Stimulated activated CD4-positive, alpha-beta T cell treated with anti-CD3 and anti-CD28 coated beads, Interleukin-1b, Interleukin-23, amount 100 ng/mL, for 24 hours (primary cell): ENCODE measurements around the gene MLF2.
"Not testable (repeated sequence)": the region's sequence is repeated elsewhere in the genome, so short reads cannot be mapped to it uniquely, and the experiment has no call there.

Source experiments
- DNase-seq, 4 experiments: peaks; one replicate each; pipeline ENCODE4 v3.0.0-alpha.2; 2020; ENCODE audit warnings: low read depth in 4 of 4, low spot score in 1 of 4

The MLF2 gene

DNA sequence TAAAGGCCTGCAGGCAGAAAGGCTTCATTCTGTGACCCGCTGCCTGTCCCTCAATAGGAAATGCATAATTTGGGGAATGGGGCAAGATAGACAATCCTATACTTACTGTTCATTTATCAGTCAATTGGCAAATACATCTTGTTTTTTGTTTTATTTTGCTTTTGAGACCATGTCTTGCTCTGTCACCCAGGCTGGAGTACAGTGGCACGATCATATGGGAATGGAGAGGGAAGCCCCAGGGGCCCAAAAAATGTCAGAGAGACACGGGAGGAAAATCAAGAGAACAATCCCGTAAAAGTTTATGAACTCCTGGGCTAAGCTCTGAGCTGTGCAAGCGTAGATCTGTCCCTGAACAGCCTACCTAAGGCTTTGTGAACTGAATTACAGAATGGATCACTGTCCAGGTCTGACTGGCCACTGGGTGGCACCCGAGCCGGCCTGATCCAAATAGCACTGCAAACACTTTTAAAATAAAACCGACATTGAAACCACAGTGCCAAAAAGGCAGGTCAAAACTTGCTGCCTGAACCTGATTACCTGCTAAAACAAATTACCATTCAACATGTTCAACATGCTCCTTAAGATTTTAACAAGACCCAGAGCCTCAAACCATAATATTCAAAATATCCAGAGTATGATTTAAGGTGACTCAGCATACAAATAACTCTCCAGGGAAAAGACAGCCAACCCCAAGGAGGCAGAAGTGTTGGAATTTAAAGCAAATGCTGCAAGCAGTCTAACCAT, 17.3 kb downstream of the MLF2 start:
- DNase-seq: no peak

DNA sequence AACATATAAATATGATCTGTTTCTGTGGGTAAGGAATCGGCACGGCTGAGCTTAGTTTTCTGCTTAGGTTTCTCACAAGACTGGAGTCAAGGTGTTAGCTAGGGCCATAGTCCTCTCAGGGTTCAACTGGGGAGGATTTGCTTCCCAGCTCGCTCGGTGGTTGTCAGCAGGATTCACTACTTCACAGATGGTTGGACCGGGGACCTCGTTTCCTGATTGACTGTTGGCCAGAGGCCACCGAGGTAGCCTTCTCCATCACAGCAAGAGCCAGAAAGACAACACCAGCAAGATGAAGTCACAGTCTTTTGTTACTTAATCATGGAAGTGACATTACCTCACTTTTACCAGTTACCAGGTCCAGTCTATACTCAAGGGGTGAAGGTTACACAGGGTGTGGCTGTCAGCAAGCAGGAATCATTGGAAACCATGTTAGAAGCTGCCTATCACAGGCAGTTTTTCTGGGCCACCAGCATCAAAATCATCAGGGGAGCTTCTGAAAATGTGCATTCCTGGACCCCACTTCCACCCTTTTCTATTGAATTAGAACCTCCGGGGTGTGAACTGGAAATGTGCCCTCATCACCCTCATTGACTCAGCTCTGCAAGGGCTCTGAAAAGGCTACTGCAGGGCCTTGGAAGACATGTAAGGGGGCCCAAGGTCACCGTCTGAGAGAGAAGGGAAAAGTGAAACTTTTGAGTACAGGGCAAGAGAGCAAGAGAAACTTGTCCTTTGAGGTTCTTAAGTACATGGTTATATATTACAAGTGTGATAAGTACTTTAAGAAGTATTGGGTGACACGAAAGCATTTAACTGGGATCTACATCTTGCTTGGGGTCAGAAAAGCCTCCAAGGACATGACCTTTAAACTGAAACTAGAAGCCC, 18.2 kb downstream of the MLF2 start:
- no peak for DNase-seq

DNA sequence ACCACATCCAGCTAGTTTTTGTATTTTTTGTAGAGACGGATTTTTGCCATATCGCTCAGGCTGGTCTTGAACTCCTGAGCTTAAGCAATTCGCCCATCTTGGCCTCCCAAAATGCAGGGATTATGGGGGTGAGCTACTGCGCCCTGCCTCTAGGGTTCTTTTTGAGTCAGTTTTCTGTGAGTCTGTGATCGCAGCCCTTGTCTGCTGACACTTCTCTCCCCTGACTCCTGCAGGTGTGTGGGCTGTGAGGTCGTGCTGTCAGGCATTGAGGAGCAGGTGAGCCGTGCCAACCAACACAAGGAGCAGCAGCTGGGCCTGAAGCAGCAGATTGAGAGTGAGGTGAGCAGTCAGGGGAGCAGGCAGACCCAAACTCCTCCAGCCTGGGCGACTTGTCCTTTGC, 22.8 kb downstream of the MLF2 start:
- no peak for DNase-seq

DNA sequence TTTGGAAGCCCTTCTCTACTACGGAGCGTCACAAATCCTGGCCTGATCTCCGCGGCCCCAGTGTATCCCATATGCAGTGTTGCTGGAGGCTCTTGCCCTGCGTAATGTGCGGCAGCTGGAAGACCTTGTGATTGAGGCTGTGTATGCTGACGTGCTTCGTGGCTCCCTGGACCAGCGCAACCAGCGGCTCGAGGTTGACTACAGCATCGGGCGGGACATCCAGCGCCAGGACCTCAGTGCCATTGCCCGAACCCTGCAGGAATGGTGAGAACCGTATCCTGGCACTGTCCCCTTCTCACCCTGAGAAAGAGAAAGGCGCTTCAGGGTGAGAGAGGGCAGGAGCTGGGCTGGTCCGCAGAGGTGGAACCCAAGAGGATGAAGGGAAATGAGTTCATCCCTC, 23.8 kb downstream of the MLF2 start:
- DNase-seq: no peak

DNA sequence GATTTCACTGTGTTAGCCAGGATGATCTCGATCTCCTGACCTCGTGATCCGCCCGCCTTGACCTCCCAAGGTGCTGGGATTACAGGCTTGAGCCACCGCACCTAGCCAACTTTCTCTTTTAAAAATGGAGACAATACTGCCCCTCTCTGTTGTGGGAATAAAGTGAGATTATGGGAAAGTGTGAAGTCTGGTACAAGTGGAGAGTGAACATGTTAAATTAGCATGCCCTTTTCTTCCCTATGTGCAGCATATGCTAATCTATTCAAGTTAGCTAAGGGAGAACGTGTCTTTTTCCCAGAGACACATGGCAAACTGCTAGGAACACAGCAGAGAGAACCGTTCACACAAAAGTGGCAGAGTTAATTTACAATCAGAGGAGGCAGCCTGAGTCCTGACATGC, 27.6 kb downstream of the MLF2 start:
- no peak for DNase-seq

DNA sequence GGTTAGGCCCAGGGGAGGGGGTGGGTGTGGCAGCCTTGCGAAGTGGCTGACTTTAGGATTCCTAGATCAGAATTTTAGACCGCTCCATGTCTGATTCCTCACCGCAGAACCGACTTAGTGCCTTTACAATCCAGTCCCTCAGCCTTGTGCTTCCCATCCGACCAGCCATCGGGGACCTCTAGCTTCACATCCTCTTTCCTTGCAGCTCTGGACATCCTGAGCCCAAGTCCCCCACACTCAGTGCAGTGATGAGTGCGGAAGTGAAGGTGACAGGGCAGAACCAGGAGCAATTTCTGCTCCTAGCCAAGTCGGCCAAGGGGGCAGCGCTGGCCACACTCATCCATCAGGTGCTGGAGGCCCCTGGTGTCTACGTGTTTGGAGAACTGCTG, 28.5 kb downstream of the MLF2 start:
- DNase-seq: no peak

DNA sequence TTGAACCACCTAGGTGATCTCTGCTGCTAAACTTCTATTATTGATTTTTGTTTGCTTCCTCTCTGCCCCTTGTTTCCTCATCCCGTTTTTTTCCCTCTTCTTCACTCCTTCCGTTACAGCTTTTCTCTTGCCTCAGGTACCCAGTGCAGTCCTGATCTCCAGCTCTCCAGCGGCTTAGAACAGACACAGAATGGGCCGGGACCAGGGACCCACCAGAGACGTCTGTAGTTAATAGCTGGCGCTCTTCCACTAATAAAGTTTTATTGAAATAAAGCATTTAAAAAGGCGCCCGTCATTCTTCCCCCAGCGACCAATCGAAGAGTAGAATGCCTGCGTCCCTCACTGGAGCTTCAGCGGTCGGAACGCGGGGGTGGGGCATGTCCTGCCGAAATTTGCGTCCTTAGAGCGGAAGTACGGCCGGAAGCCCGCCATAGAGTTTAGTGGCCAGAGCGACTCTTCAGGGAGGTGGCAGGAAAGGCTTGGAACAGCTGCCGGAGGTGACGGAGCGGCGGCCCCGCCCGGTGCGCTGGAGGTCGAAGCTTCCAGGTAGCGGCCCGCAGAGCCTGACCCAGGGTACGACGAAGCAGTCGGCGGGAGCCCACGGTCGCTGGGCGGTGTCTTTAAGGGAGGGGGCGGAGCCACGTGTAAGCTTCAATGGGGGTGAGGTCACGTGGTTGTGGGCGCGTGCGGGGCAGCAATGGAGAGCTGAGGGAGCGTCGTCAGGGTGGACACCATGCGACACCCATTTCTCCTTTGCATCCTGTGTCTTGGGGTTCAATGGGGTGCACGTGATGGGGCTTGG, 29.1 kb downstream of the MLF2 start, which contains the start of gene COPS7A:
Gene COPS7A (plus strand): TSS at position 440 of the 802 bp plus-strand sequence. CDS start 611 bp downstream, outside the sequence.
- peak; percentile 76 to 99 (median 90) for DNase-seq

DNA sequence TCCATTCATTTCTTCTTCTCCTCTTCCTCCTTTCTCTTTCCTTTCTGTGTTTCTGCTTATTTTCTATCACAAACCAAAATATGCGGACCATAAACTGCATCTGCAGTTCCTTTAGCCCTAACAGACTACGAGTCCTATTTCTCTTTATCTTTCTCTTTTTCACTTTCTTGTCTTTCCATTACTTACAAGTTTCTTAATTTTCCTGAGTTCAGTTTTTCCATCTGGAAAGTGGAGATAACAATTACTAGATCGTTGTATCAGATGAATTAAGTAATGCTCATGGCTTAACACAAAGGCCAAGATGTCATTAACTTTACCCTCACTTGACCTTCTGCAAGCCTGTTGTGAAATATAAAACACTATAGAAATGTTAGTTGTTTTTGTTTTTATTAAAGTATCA, 30.1 kb downstream of the MLF2 start:
- DNase-seq: no peak

DNA sequence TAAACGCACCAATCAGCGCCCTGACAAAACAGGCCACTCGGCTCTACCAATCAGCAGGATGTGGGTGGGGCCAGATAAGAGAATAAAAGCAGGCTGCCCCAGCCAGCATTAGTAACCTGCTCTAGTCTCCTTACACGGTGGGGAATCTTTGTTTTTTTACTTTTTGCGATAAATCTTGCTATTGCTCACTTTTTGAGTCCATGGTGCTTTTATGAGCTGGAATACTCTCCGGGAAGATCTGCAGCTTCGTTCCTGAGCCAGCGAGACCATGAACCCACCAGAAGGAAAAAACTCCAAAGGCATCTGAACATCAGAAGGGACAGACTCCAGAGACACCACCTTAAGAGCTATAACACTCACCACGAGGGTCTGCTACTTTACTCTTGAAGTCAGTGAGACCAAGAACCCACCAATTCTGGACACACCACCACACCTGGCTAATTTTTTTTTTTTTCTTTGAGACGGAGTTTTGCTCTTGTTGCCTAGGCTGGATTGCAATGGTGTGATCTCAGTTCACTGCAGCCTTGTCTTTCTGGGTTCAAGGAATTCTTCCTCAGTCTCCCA, 36.0 kb downstream of the MLF2 start:
- no peak for DNase-seq

DNA sequence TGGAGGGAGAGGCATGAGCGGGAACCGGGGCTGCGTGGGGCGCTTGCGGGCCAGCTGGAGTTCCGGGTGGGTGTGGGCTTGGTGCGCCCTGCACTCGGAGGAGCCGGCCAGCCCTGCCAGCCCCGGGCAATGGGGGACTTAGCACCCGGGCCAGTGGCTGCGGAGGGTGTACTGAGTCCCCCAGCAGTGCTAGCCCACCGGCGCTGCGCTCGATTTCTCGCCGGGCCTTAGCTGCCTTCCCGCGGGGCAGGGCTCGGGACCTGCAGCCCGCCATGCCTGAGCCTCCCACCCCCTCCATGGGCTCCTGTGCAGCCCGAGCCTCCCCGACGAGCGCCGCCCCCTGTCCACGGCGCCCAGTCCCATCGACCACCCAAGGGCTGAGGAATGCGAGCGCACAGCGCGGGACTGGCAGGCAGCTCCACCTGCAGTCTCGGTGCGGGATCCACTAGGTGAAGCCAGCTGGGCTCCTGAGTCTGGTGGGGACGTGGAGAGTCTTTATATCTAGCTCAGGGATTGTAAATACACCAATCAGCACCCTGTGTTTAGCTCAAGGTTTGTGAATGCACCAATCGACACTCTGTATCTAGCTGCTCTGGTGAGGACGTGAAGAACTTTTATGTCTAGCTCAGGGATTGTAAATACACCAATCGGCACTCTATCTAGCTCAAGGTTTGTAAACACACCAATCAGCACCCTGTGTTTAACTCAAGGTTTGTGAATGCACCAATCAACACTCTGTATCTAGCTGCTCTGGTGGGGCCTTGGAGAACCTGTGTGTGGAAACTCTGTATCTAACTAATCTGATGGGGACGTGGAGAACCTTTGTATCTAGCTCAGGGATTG, 36.7 kb downstream of the MLF2 start:
- not testable (repeated sequence) for DNase-seq

DNA sequence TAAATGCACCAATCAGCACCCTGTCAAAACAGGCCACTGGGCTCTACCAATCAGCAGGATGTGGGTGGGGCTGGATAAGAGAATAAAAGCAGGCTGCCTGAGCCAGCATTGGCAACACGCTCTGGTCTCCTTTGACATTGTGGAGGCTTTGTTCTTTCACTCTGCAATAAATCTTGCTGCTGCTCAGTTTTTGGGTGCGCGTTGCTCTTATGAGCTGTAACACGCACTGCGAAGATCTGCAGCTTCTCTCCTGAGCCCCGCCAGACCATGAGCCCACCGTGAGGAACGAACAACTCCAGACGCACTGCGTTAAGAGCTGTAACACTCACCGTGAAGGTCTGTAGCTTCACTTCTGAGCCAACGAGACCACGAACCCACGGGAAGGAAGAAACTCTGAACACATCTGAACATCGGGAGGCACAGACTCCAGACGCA, 44.0 kb downstream of the MLF2 start:
- DNase-seq: no peak

DNA sequence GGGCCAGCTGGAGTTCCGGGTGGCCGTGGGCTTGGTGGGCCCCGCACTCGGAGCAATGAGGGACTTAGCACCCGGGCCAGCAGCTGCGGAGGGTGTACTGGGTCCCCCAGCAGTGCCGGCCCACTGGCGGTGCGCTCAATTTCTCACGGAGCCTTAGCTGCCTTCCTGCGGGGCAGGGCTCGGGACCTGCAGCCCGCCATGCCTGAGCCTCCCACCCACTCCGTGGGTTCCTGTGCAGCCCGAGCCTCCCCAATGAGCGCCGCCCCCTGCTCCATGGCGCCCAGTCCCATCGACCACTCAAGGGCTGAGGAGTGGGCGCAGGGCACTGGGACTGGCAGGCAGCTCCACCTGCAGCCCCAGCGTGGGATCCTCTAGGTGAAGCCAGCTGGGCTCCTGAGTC, 44.6 kb downstream of the MLF2 start:
- not testable (repeated sequence) for DNase-seq

DNA sequence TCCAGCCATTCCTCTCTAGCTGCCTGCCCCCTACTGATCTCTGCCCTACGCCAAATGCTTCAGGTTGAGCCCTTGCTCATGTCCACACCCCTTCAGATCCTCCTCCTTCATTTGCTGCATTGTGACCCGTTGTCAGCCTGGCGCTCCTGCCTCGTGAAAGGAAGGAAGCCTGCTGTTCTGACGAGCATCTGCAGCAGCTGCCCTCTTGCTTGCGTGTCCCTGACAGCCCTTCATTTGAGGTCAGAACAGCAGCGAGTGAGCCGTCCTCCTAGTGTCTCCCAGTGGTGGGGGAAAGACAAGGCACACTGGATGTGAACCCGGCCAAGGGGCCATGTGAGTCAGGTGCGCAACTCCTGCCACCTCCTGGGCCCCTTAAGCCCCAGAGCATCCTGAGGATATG, 49.3 kb downstream of the MLF2 start:
- DNase-seq: no peak

DNA sequence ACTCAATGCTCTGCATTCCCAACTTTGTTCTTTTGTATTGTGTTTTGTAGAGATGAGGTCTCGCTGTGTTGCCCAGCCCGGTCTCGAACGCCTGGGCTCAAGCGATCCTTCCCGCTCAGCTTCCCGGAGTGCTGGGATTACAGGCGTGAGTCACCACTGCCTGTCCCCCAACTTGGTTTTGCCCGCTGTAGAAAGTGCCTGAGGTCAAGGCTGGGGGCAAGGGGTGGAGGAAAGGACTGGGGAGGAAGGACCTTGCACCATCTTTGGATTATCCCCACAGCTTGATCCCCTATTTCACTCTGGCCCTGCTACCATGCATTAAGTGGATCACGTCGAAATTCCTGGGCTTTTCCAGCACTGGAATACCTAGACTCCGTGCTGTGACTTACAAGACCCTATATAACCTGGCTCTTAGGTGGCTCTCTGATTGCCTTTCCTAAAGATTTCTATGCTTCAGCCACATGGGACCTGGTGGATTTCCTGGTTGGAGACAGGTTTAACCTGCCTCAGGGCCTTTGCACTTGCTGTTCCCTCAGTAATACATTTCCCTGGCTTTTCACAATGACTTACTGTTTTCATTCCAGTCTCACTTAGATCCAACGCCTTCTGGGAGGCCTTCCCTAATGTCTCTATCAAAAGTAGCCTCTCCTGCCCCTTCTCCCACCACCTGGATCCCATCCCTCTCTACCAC, 51.7 kb downstream of the MLF2 start:
- no peak for DNase-seq

DNA sequence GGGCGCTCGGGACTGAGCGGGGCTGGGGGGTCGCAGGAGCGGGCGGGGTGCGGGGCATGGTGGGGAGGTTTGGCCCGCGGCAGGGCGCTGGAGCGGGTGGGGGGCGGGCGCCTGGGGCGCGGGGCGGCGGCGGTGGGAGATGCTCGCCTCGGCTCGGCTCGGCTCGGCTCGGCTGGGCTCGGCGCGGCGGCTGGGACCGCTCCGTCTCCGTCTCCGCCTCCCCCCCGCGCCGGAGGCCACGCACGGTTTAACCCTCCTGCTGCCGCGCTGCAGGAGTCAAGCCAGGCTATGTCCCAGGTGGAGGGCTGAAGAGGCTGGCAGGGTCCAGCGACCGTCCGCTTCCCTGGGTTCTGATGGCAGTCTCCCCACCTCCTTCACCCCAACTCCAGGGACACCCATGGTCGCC, 52.3 kb downstream of the MLF2 start, which contains the start of gene PIANP:
Gene PIANP (minus strand): TSS at position 170 of the 406 bp plus-strand sequence. CDS start 2,754 bp downstream, outside the sequence.
- DNase-seq: peak in 2 of 4 experiments; percentile 21 to 30

DNA sequence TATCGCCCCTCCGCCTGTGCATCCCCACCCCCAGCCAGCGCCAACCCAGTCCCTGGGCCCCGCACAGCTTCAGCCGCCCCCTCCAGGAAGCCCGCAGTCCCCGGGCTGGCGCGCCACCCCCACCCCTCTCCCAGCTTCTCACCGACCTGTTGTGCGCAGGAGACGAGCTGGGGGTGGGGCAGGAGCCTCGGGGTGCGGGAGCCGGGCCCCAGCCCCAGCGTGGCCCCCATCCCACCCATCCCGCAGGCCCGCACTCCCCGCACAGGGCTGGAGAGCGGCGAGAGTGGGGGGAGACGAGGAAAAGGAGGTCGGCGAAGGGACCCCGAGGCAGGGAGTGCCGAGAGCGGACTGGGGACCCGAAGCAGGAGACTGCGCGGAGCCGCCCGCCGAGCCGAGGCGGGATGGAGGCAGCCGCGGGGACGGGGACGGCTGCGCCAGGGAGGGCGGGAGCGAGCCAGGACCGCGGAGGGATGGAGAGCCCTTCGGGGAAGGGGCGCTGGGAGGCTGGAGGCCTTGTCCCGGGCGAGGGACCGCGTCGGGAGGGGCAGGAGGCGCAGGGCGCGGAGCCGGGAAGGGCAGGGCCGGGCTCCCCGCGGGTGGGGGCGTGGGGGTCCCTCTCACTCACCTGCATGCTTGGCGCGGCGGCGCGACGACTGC, 52.8 kb downstream of the MLF2 start:
- DNase-seq: no peak

DNA sequence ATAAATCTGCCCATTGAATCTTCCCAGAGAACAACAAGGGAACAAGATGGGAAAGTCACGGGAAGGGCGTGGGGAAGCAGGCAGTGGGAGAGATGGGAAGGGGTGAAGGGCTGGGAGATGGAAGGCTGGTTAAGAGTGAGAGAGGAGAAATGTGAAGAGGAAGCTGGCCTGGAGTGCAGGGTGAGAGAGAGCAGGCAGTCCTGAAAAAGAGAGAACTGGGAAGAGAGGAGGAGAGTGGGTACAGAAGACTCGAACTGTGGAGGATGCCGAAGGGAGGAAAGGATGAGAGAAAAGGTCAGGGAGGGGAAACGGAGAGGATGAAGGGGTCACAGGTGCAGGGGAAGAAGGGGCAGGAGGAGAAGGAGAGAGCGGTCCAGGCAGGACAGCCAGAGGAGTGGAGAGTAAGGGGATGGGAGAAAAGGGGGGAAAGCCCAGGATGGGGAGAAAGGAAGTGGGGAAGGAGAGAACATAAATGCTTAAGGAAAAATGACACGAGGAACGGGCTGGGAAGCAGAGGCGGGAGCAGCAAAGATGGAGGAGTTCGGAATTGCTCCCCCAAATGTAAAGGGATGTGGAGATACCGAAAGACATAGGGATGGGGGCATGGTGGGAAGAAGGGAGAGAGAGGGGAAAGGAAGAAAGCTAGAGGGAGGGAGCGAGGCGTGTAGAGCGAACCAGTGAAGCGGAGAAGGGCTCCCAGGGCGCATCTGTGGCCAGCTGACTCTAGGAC, 53.5 kb downstream of the MLF2 start:
- no peak for DNase-seq

DNA sequence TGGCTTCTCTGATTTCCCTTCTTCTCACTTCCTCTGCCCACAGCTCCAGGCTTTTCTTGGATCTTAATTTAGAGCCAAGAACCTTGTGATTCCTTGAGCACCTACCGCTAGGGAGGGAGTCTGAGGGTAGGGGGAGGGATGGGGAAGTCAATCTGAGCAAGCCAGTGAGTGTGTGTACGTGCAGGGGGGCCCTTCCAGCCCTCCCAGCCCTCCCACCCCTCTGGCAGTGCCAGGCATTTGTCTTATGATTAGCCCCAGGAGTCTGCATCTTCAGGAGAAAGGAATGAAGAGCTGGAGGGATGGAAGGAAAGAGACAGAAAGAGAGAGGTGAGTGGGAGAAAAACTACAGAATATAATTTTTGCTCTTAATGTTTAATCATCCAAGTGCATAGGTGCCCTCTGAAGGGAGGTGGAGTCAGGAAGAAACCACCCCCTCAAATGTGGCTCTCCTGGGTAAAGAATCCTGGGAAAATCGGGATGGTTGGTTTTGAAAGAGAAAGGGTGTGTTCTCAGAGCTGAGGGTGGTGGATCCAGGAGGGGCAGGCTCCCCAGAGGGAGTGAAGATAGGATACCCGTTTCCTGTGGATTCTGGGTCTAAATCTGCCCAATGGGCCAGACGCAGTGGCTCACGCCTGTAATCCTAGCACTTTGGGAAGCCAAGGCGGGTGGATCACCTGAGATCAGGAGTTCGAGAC, 54.4 kb downstream of the MLF2 start:
- DNase-seq: no peak
